Keratinocyte (primary cell): ENCODE data around the gene MAP3K14. TPM values are rescaled to one million over a fixed set of nuclear protein-coding genes. Genes with fewer than 3 reads are reported as not detected.
"Not testable (repeated sequence)": the region's sequence is repeated elsewhere in the genome, so short reads cannot be mapped to it uniquely, and the experiment has no call there.

Source experiments
- DNase-seq: peaks from one replicate; pipeline ENCODE4 v3.0.0-alpha.2; 2011; ENCODE audit warnings: low read depth, missing footprints, low spot score
- FAIRE-seq: peaks from 2 replicates; lab custom pipeline; 2011; peaks lifted over from hg19 to GRCh38; lab: Jason Lieb, UNC
- H2AFZ ChIP-seq: 2 replicates; pipeline ENCODE4 v1.6.0; 2012; ENCODE audit warnings: low read length, control low read depth, inconsistent platforms; ENCODE audit not compliant: control insufficient read depth
- H3K27ac ChIP-seq: 2 replicates; pipeline ENCODE4 v1.5.1; 2011; ENCODE audit warnings: low read length; ENCODE audit not compliant: control insufficient read depth, insufficient read depth
- H3K27me3 ChIP-seq: 3 replicates; pipeline ENCODE4 v1.6.0; 2011; ENCODE audit warnings: low read length; ENCODE audit not compliant: control insufficient read depth, insufficient read depth; ENCODE audit errors: extremely low read depth
- H3K36me3 ChIP-seq, 2 experiments: 2 replicates in 1 of 2; 3 replicates in 1 of 2; pipeline ENCODE4 v1.5.1; 2011; ENCODE audit warnings: low read length in 2 of 2, mild to moderate bottlenecking in 1 of 2; ENCODE audit not compliant: control insufficient read depth in 2 of 2, insufficient read depth in 2 of 2; ENCODE audit errors: extremely low read depth in 1 of 2
- H3K4me1 ChIP-seq: 3 replicates; pipeline ENCODE4 v1.5.1; 2011; ENCODE audit warnings: low read length; ENCODE audit not compliant: control insufficient read depth, insufficient read depth; ENCODE audit errors: extremely low read depth
- H3K4me2 ChIP-seq: 3 replicates; pipeline ENCODE4 v1.6.0; 2011; ENCODE audit warnings: low read depth, low read length; ENCODE audit not compliant: control insufficient read depth, insufficient read depth; ENCODE audit errors: extremely low read depth
- H3K4me3 ChIP-seq, 3 experiments: fragments of 200-600 bp in 1 of 3; sonication (generic) in 1 of 3; 2 replicates in 2 of 3; 3 replicates in 1 of 3; pipeline ENCODE4 v1.5.1; 2011 to 2016; ENCODE audit warnings: low read length in 3 of 3, mild to moderate bottlenecking in 3 of 3, control low read depth in 2 of 3, inconsistent platforms in 1 of 3, low read depth in 1 of 3, mixed read lengths in 1 of 3, mixed run types in 1 of 3, moderate library complexity in 1 of 3; ENCODE audit not compliant: control insufficient read depth in 2 of 3, insufficient read depth in 2 of 3; ENCODE audit errors: extremely low read depth in 1 of 3
- H3K79me2 ChIP-seq: 2 replicates; pipeline ENCODE4 v1.6.0; 2012; ENCODE audit warnings: low read length; ENCODE audit not compliant: control insufficient read depth, insufficient read depth
- H3K9ac ChIP-seq: 3 replicates; pipeline ENCODE4 v1.6.0; 2011; ENCODE audit warnings: low read length; ENCODE audit not compliant: control insufficient read depth, insufficient read depth; ENCODE audit errors: extremely low read depth
- H3K9me1 ChIP-seq: 3 replicates; pipeline ENCODE4 v1.6.0; 2011; ENCODE audit warnings: low read length; ENCODE audit not compliant: control insufficient read depth, insufficient read depth; ENCODE audit errors: extremely low read depth
- H3K9me3 ChIP-seq: 2 replicates; pipeline ENCODE4 v1.5.1; 2012; ENCODE audit warnings: low read depth, low read length; ENCODE audit not compliant: control insufficient read depth
- H4K20me1 ChIP-seq: 3 replicates; pipeline ENCODE4 v1.6.0; 2011; ENCODE audit warnings: low read length; ENCODE audit not compliant: control insufficient read depth, insufficient read depth; ENCODE audit errors: extremely low read depth
- CTCF ChIP-seq, 3 experiments: IDR thresholded peaks in 1 of 3; conservative IDR thresholded peaks in 1 of 3; optimal IDR thresholded peaks in 1 of 3; 2 replicates in 2 of 3; 3 replicates in 1 of 3; pipeline versions ENCODE3 to v1.5.1; 2011; ENCODE audit warnings: low read length in 3 of 3, mild to moderate bottlenecking in 3 of 3, moderate library complexity in 2 of 3, control low read depth in 1 of 3, inconsistent platforms in 1 of 3; ENCODE audit not compliant: insufficient read depth in 2 of 3; ENCODE audit errors: extremely low read depth in 1 of 3
- EZH2 ChIP-seq: IDR thresholded peaks from one replicate; pipeline ENCODE4 v1.6.1; 2012; ENCODE audit warnings: inconsistent platforms, mild to moderate bottlenecking, low read length, moderate library complexity
- dilution Hi-C: fragments of 300-500 bp; cut with MboI; formaldehyde crosslinking; loops from one replicate; pipeline ENCODE4 v1.7.0; 2020; ENCODE audit warnings: low sequenced_read_pairs; ENCODE audit not compliant: extremely low pct_ligation_motif_present
- polyA plus RNA-seq, 5 experiments: library from polyadenylated mRNA; depleted of rRNA in 3 of 5; stranded (reverse) in 3 of 5; stranded (forward) in 1 of 5; unstranded in 1 of 5; fragments of >200 nt; gene quantifications; 1 replicate in 1 of 5; 2 replicates in 3 of 5; 3 replicates in 1 of 5; pipeline versions ENCODE4 v1.2.1 to v1.2.3, GENCODE V29; 2011 to 2012; ENCODE audit warnings: missing spikeins in 2 of 5, low read depth in 1 of 5, low replicate concordance in 1 of 5

The MAP3K14 gene
- polyA plus RNA-seq, 1 donor (not counting 4 experiments of a cell fraction or from before 2014, with no cell fraction given) = 6.5 TPM

- DNase-seq (no peak), FAIRE-seq (no peak)
- Histone ChIP-seq H3K27ac (no peak overlapping the region), H3K4me3 (no peak overlapping the region), H3K79me2 (no peaks in the 10 kb centered on the region), H4K20me1 (no peaks in the 10 kb centered on the region), H3K36me3 (peaks cover 0 to 11% of the 10 kb centered on the region in 2 experiments), H3K9me3 (no peaks in the 10 kb centered on the region), H3K9me1 (no peaks in the 10 kb centered on the region), H3K9ac (no peak overlapping the region), H3K27me3 (no peaks in the 10 kb centered on the region), H3K4me1 (peaks cover 8% of the 10 kb centered on the region), H3K4me2 (no peak overlapping the region), H2AFZ (no peak overlapping the region)
- dilution Hi-C loops = no loop called here
- TF ChIP-seq CTCF (optimal IDR thresholded peaks at IDR 0.05 in 1 of 3, IDR thresholded peaks at IDR 0.05 in 1 of 3, conservative IDR thresholded peaks at IDR 0.05 in 1 of 3; ENCODE audit: extremely low read depth in 1 of 3, insufficient read depth in 2 of 3, low read length in 3 of 3) (no peak), EZH2 (no peak)
Observed at GRCh38 chr17:45253879-45254278, 62.9 kb downstream of the MAP3K14 start.

- not testable (repeated sequence) for H3K4me2 ChIP-seq
Observed at GRCh38 chr17:45253237-45253636, 63.6 kb downstream of the MAP3K14 start.

GRCh38 chr17:45251931-45252330 lies 64.9 kb downstream of the MAP3K14 start:
- dilution Hi-C loops = no loop called here
- TF ChIP-seq EZH2 (no peak), CTCF (optimal IDR thresholded peaks at IDR 0.05 in 1 of 3, IDR thresholded peaks at IDR 0.05 in 1 of 3, conservative IDR thresholded peaks at IDR 0.05 in 1 of 3; ENCODE audit: extremely low read depth in 1 of 3, insufficient read depth in 2 of 3, low read length in 3 of 3) (no peak)
- Histone ChIP-seq H3K4me3 (no peak overlapping the region), H3K27me3 (no peaks in the 10 kb centered on the region), H3K9me3 (no peaks in the 10 kb centered on the region), H3K9me1 (no peaks in the 10 kb centered on the region), H3K27ac (no peak overlapping the region), H2AFZ (no peak overlapping the region), H3K4me2 (no peak overlapping the region), H3K9ac (no peak overlapping the region), H4K20me1 (no peaks in the 10 kb centered on the region), H3K36me3 (peaks cover 0 to 11% of the 10 kb centered on the region in 2 experiments), H3K4me1 (peaks cover 13% of the 10 kb centered on the region), H3K79me2 (peaks cover 3% of the 10 kb centered on the region)
- DNase-seq = no peak
- FAIRE-seq = no peak

More at GRCh38 chr17:45253237-45253636, 63.6 kb downstream of the MAP3K14 start:
- H4K20me1 ChIP-seq, H3K27me3 ChIP-seq, H3K4me3 ChIP-seq, FAIRE-seq, H3K9ac ChIP-seq, H3K79me2 ChIP-seq, H3K27ac ChIP-seq, dilution Hi-C loops, H2AFZ ChIP-seq, H3K9me3 ChIP-seq, H3K9me1 ChIP-seq, DNase-seq: not testable (repeated sequence)
- Histone ChIP-seq H3K36me3 (peaks cover 0 to 11% of the 10 kb centered on the region in 2 experiments), H3K4me1 (peaks cover 13% of the 10 kb centered on the region)
